ENCODE data around the gene LTBP1. TPM values are rescaled to one million over a fixed set of nuclear protein-coding genes. Genes with fewer than 3 reads are reported as not detected.
"Not testable (repeated sequence)": the region's sequence is repeated elsewhere in the genome, so short reads cannot be mapped to it uniquely, and the experiment has no call there.

LTBP1 gene
- total RNA-seq, 1 donor from 2014 or later = 246 TPM

DNA sequence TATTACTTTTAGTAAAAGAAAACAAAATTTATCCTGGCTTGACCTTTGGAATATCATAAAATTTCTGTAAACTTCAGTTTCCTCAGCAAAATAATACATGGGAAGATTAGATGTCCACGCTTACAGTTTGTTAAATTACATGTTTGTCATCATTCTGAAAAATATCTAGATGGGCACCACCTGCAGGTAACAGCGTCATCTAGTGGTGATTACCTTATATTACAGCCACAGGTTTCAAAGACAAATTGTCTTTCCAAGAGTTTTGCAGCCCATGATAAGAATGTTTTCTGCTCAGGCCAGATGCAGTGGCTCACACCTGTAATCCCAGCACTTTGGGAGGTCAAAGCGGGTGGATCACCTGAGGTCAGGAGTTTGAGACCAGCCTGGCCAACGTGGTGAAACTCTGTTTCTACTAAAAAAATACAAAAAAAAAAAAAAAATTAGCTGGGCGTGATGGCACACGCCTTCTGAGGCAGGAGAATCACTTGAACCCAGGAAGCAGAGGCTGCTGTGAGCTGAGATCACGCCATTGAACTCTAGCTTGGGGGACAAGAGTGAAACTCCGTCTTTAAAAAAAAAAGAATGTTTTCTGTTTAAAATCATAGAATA, 433.4 kb downstream of the LTBP1 start:
- no peak for DNase-seq (ENCODE audit: low spot score)

DNA sequence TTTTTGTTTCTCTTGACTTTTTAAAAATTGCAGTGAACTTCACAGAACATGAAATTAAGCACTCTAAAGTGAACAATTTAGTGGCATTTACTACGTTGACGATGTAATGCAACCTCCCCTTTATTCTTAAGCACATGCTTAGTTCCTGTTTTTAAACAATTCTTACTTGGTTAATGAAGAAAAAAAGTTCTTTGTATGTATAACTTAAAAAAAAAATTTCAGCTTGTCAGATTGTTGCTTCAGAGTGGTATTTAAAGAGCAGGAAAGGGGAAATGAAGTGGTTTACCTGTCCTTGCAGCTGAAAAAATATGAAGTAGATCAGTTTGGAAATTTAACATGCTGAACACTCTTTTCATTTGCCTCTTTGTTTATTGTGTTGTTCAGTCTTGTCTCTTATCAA, 434.0 kb downstream of the LTBP1 start:
- no peak for DNase-seq (ENCODE audit: low spot score)

DNA sequence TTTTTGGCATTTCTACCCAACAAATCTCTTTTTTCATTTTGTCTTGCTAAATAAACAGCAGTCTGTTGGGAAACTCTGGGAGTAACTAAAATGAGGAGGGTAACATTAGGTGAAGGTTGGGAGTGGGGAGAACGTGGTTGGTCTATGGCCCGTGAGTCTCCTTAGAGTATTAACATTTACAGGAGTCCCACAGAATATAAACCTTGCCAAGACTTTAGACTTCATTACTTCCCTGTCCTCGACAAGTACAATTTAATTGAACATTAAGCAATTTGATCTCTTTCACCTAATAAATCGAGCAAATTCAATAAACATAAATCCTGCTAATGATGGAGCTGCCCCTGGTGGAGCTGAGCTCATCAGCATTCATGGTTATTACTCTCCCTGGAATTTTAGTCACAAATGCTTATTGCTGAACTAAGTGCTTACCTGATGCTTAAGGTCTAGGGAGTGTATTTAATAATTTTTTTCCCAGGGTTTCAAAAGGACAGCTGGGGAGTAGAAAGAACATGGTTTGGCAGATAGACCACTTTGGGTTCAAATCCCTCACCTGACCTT, 434.6 kb downstream of the LTBP1 start:
- DNase-seq (ENCODE audit: low spot score) = no peak

GRCh38 chr2:33383855-33384598, 437.3 kb downstream of the LTBP1 start:
- no peak for DNase-seq (ENCODE audit: low spot score)

- no peak for DNase-seq (ENCODE audit: low spot score)
These were observed 437.8 kb downstream of the LTBP1 start for GRCh38 chr2:33384599-33384961.

- DNase-seq (ENCODE audit: low spot score) = no peak
These were observed 442.2 kb downstream of the LTBP1 start for GRCh38 chr2:33388996-33389395.

DNA sequence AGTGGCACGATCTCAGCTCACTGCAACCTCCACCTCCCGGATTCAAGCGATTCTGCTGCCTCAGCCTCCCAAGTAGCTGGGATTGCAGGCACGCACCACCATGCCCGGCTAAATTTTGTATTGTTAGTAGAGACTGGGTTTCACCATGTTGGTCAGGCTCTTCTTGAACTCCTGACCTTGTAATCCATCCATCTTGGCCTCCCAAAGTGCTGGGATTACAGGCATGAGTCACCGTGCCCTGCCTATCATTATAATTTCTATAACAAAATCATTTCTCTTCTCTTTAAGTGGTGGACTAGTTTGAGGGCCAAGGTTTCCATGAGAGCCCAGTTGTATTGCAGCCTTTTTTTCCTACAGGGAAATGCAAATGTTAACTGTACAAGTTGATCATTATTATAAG, 442.9 kb downstream of the LTBP1 start:
- not testable (repeated sequence) for DNase-seq (ENCODE audit: low spot score)

DNA sequence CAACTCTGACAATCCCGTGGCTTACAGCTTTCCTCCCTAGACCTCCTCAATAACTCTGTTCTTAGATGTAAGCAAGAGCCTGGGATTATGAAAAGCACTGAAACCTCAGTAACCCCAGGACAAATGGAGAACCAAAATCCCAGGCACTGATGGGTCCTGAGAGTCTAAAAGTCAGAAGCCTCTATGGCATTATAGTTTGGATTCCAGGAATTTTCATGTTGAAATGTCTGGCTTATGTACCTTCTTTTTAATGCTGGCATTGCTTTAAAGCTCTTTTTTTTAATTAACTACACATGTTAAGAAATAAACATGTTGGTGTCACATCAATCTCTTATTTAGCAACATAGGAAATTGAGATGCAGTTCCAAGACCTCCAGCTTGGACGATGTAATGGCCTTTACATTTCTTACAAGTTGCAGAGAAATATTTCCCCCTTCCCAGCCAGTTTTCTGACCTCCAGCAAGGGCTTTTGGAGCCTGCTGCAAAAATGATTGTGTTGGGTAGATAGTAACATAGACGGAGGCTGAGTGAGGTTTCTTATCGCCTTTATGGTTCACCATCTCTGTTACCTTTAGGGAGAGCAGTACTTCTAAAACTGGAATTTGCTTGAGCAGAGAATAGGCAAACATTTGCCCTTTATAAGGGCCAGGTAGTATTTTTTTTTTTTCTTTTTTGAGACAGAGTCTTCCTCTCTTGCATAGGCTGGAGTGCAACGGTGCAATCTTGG, 444.9 kb downstream of the LTBP1 start:
- peak; percentile 66 for DNase-seq (ENCODE audit: low spot score)

DNA sequence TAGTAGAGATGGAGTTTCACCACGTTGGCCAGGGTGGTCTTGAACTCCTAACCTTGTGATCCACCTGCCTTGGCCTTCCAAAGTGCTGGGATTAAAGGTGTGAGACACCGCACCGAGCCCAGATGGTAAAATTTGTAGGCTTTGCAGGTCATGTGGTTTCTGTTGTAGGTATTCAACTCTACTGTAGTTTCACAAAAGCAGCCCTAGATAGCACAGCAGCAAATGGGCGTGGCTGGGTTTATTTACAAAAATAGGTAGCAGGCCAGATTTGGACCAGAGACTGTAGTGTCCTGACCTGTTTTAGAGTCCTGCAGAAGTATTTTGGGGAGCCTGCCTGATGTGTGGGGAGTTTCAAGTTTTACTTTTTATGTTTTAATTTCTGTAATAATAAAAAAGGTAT, 445.6 kb downstream of the LTBP1 start:
- DNase-seq (ENCODE audit: low spot score) = no peak

GRCh38 chr2:33395034-33395433, 448.3 kb downstream of the LTBP1 start:
- no peak for DNase-seq (ENCODE audit: low spot score)

DNA sequence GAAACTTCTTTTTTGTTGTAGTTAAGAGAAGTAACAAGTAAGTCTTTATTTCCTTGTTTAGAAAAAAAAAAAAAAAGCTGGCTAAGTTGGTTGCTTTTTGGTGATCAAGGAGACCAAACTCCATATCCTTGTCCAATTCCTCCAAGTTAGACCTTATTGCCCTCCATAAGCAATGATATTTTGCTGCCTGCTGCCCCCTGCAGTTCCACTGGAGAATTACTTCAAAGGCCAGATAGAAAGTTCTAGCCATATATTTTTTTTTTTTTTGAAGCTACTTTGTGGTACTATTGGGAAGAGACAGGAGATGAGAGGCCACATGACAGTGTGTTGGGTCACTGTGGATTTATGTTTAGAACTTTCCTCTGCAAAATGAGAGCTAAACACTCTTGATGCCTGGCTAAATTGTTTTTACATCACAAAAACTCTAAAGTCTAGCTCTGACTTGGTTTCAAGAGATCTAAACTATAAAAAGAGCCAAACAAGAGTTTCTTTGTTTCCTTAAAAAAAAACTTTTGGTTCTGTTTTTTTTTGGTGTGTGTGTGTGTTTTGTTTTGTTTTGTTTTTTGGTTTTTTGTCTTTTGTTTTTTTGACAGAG, 449.0 kb downstream of the LTBP1 start:
- DNase-seq (ENCODE audit: low spot score) = peak; percentile 33

- DNase-seq (ENCODE audit: low spot score) = no peak
These were observed 457.6 kb downstream of the LTBP1 start for GRCh38 chr2:33404321-33404720.

GRCh38 chr2:33406622-33407021, 459.9 kb downstream of the LTBP1 start:
- DNase-seq (ENCODE audit: low spot score) = no peak

DNA sequence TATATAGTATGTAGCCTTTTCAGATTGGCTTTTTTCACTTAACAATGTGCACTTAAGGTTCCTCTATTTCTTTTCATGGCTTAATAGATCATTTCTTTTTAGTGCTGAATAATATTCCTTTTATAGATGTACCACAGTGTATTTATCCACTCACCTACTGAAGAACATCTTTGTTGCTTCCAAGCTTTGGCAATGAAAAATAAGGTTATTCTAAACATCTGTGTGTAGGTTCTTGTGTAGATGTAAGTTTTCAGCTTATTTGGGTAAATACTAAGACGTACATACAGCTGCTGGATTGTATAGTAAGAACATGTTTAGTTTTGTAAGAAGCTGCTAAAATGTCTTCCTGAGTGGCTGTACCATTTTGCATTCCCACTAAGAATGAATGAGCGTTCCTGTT, 461.4 kb downstream of the LTBP1 start:
- DNase-seq (ENCODE audit: low spot score) = no peak

- DNase-seq (ENCODE audit: low spot score) = no peak
These were observed 462.7 kb downstream of the LTBP1 start for GRCh38 chr2:33409417-33409955.

- peak; percentile 36 for DNase-seq (ENCODE audit: low spot score)
These were observed 465.0 kb downstream of the LTBP1 start for GRCh38 chr2:33411765-33412164.

DNA sequence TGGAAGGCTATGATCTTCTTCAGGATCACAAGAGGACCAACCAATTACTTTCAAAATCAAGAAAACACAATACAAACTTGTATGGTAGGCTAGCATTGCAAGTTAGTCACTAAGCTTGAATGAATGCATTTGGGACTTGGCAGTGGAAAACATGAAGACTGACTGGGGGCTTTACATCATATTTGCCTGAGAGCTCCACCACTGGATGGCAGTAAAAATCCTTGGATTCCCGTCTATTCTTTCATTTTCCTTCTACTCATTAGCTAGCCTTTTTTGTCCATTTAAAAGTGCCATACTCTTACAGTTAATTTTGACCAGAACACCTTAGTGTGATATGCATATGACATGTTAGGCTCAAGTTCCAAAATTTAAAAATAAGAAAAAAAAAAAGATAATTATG, 466.2 kb downstream of the LTBP1 start:
- DNase-seq (ENCODE audit: low spot score) = peak; percentile 41

DNA sequence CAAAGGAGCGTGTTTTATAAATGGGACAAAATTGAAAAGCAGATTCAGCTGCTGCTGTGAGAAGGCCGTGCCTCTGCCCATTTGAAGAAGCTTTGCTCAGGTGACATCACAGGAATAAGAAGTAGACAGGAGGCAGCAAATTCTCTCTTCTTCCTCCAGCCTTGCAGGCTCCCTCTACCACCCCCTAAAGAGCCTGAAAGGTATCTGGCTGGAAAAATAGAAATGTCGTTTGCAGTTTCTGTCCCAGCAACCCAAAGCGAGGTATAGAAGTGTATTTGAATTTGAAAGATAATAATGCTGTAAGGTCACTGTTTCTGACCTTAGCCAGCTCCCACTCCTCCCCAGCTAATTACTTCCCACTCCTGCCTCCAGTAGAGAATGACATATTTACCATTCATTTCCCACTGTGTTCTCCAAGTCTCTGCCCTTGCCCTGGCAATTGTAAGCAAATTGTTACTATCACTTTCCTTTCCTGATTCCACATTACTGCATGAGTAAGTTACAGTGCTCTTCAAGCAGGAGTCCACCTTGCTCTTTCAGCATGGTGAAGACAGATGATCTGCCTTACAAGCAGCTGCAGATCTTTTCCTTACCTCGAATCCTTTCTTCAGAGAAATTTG, 472.9 kb downstream of the LTBP1 start:
- no peak for DNase-seq (ENCODE audit: low spot score)

DNA sequence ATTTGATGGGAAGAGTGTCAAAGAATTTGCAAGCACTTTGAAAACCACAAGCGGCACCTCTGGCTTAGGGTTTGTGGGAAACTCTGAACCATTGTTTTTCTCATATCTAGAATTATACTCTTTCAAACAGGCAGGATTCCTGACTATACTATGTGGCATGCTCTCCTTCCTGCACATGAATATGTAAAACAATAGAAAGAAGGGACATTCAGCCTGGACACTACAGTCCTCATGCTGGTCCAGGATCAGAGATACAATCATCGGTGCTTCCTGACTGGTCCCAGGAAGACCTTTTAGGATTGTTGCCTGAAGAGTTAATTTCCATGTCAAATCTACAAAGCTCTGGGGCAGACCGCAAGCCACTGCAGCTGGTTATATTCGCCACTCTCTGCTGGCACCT, 474.0 kb downstream of the LTBP1 start:
- DNase-seq (ENCODE audit: low spot score) = no peak

GRCh38 chr2:33421820-33422219, 475.1 kb downstream of the LTBP1 start:
- DNase-seq (ENCODE audit: low spot score) = no peak

DNA sequence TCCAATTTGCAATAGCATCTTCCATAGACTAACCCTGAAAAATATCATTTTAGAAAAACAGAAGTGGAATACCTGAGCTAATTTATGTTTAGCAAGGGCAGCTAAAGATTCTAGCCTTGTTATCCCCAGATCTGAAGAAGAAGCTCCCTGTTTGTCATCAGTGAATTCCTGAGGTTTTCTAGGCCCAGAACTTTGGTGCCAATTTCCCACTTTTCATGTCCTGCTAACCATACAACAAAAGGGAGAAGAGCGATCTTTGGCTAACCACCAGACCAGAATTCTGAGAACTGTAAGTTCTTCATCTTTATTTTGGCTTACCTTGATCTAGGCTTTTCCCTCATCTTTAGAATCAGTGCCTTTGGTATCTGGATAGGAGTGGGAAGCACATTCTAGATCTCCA, 478.4 kb downstream of the LTBP1 start:
- no peak for DNase-seq (ENCODE audit: low spot score)

Measured in umbilical cord (tissue), 2 donors.